ENCODE measurements around the gene GCC2.
A peak's percentile ranks its signal among the peaks of the same experiment; 100 is the strongest.
"Not testable (repeated sequence)": the region's sequence is repeated elsewhere in the genome, so short reads cannot be mapped to it uniquely, and the experiment has no call there.

GCC2 gene

GRCh38 chr2:108441712-108442111 is 7.3 kb upstream of the GCC2 start:
- DNase-seq, result no peak

GRCh38 chr2:108444941-108445840 is 3.8 kb upstream of the GCC2 start:
- DNase-seq, result no peak

- DNase-seq, result no peak
These were observed 2.3 kb upstream of the GCC2 start for GRCh38 chr2:108446703-108447102.

- no peak for DNase-seq
These were observed 894 bp upstream of the GCC2 start for GRCh38 chr2:108447947-108448677.

- DNase-seq, result peak; percentile 16
These were observed 564 bp downstream of the GCC2 start for GRCh38 chr2:108449410-108450130.

- DNase-seq, result no peak
These were observed 1.9 kb downstream of the GCC2 start for GRCh38 chr2:108450863-108451262.

GRCh38 chr2:108451976-108452375 is 3.0 kb downstream of the GCC2 start:
- DNase-seq, result no peak

GRCh38 chr2:108453530-108453929 is 4.5 kb downstream of the GCC2 start:
- DNase-seq, result not testable (repeated sequence)

GRCh38 chr2:108454440-108454839 is 5.4 kb downstream of the GCC2 start:
- no peak for DNase-seq

GRCh38 chr2:108455571-108455970 is 6.6 kb downstream of the GCC2 start:
- DNase-seq, result no peak

- DNase-seq, result no peak
These were observed 9.1 kb downstream of the GCC2 start for GRCh38 chr2:108458082-108458481.

- no peak for DNase-seq
These were observed 10.4 kb downstream of the GCC2 start for GRCh38 chr2:108459441-108459840.

- DNase-seq, result no peak
These were observed 11.5 kb downstream of the GCC2 start for GRCh38 chr2:108460345-108461037.

GRCh38 chr2:108477099-108477498 is 28.1 kb downstream of the GCC2 start:
- DNase-seq, result no peak

GRCh38 chr2:108485253-108485652 is 36.2 kb downstream of the GCC2 start:
- no peak for DNase-seq

- DNase-seq, result no peak
These were observed 41.6 kb downstream of the GCC2 start for GRCh38 chr2:108490506-108491122.

- no peak for DNase-seq
These were observed 42.8 kb downstream of the GCC2 start for GRCh38 chr2:108491848-108492247.

- no peak for DNase-seq
These were observed 43.4 kb downstream of the GCC2 start for GRCh38 chr2:108492364-108492763.

- not testable (repeated sequence) for DNase-seq
These were observed 47.2 kb downstream of the GCC2 start for GRCh38 chr2:108496167-108496566.

GRCh38 chr2:108507620-108508019 is 58.6 kb downstream of the GCC2 start:
- not testable (repeated sequence) for DNase-seq

- DNase-seq, result not testable (repeated sequence)
These were observed 63.4 kb downstream of the GCC2 start for GRCh38 chr2:108512431-108512830.

GRCh38 chr2:108514478-108514877 is 65.5 kb downstream of the GCC2 start:
- DNase-seq, result not testable (repeated sequence)

Data from activated naive CD4-positive, alpha-beta T cell treated with anti-CD3 and anti-CD28 coated beads, Interleukin-2, amount 50 U/mL, for 16 hours (primary cell).